Measurements from ENCODE around the gene SHB. TPM values are rescaled to one million over a fixed set of nuclear protein-coding genes. Genes with fewer than 3 reads are reported as not detected.
A peak's percentile ranks its signal among the peaks of the same experiment; 100 is the strongest.

Gene SHB
- total and polyA plus RNA-seq, 2 of the 13 experiments (the other 11 are each of a cell fraction or from before 2014, with no cell fraction given) = 19.4 to 20.7 TPM

DNA sequence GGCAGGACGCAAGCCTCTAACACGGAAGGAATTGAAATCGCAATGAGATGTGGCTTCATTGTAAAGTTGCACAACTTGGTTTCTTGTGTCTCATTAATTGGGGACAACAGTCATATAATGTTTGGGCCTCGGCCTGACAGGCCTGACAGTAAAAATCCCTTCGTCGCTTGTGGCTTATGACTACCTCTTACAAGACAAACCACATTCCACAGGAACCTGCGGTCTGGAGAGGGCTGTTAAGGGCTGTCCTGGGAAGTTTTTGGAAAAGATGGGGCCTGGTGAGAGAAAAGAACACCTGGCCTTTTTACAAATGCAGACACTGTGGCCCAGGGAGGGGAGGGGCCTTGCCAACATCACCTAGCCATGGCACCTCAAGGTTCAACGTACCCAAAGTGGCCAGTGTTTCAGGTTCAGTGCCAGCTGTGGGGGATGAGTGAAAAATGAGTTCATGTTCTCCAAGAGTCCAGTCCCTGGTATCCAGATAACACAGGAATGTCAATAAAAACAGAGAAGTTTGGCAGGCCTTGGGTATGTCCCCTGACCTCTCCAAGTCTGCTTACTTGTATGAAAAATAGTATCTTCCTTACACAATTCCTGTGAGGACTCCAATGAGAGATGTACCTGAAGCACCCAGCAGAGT, 22.2 kb downstream of the SHB start (continued):
- TF ChIP-seq ZBED4 (CRISPR knock-in tag; IDR thresholded peaks at IDR 0.05; ENCODE audit: borderline replicate concordance) (no peak), ZFYVE20 (CRISPR knock-in tag; IDR thresholded peaks at IDR 0.05; ENCODE audit: borderline replicate concordance, low read depth) (no peak), ZNF766 (CRISPR knock-in tag; IDR thresholded peaks at IDR 0.05; ENCODE audit: borderline replicate concordance) (no peak), ZNF674 (CRISPR knock-in tag; IDR thresholded peaks at IDR 0.05; ENCODE audit: low read depth) (no peak), ZNF232 (CRISPR knock-in tag; IDR thresholded peaks at IDR 0.05; ENCODE audit: borderline replicate concordance) (no peak), ISX (CRISPR knock-in tag; conservative IDR thresholded peaks at IDR 0.05) (no peak), MTF1 (CRISPR knock-in tag; IDR thresholded peaks at IDR 0.05) (no peak), THRA (CRISPR knock-in tag; IDR thresholded peaks at IDR 0.05; ENCODE audit: borderline replicate concordance) (peak; percentile 31; the same call in 1 of the 2 replicates)
- TF ChIP-seq, protein P1, sequence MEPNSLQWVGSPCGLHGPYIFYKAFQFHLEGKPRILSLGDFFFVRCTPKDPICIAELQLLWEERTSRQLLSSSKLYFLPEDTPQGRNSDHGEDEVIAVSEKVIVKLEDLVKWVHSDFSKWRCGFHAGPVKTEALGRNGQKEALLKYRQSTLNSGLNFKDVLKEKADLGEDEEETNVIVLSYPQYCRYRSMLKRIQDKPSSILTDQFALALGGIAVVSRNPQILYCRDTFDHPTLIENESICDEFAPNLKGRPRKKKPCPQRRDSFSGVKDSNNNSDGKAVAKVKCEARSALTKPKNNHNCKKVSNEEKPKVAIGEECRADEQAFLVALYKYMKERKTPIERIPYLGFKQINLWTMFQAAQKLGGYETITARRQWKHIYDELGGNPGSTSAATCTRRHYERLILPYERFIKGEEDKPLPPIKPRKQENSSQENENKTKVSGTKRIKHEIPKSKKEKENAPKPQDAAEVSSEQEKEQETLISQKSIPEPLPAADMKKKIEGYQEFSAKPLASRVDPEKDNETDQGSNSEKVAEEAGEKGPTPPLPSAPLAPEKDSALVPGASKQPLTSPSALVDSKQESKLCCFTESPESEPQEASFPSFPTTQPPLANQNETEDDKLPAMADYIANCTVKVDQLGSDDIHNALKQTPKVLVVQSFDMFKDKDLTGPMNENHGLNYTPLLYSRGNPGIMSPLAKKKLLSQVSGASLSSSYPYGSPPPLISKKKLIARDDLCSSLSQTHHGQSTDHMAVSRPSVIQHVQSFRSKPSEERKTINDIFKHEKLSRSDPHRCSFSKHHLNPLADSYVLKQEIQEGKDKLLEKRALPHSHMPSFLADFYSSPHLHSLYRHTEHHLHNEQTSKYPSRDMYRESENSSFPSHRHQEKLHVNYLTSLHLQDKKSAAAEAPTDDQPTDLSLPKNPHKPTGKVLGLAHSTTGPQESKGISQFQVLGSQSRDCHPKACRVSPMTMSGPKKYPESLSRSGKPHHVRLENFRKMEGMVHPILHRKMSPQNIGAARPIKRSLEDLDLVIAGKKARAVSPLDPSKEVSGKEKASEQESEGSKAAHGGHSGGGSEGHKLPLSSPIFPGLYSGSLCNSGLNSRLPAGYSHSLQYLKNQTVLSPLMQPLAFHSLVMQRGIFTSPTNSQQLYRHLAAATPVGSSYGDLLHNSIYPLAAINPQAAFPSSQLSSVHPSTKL (CRISPR knock-in tag; IDR thresholded peaks at IDR 0.05) = peak; percentile 50
- TF ChIP-seq, protein P2, sequence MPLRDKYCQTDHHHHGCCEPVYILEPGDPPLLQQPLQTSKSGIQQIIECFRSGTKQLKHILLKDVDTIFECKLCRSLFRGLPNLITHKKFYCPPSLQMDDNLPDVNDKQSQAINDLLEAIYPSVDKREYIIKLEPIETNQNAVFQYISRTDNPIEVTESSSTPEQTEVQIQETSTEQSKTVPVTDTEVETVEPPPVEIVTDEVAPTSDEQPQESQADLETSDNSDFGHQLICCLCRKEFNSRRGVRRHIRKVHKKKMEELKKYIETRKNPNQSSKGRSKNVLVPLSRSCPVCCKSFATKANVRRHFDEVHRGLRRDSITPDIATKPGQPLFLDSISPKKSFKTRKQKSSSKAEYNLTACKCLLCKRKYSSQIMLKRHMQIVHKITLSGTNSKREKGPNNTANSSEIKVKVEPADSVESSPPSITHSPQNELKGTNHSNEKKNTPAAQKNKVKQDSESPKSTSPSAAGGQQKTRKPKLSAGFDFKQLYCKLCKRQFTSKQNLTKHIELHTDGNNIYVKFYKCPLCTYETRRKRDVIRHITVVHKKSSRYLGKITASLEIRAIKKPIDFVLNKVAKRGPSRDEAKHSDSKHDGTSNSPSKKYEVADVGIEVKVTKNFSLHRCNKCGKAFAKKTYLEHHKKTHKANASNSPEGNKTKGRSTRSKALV (CRISPR knock-in tag; IDR thresholded peaks at IDR 0.05) = no peak
- TF ChIP-seq, protein P3, sequence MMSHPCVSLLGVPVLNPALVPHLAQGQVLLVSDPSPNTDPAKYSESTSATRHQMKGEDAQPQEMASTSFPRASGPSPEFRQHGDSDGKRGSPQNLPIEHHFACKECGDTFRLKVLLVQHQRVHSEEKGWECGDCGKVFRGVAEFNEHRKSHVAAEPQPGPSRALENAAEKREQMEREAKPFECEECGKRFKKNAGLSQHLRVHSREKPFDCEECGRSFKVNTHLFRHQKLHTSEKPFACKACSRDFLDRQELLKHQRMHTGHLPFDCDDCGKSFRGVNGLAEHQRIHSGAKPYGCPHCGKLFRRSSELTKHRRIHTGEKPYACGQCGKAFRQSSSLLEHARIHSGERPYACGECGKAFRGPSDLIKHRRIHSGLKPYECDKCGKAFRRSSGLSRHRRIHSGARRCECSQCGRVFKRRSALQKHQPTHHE (CRISPR knock-in tag; IDR thresholded peaks at IDR 0.05; ENCODE audit: borderline replicate concordance) = no peak

Measured in HepG2 (cell line).